NCI-H1417 treated with DMSO at 0.1 percent for 48 hours (cell line): ENCODE results near the gene STK32C.

ENCODE experiments used
- DNase-seq: peaks from one replicate; lab custom pipeline; 2025; lab: John Stamatoyannopoulos, UW

The STK32C gene

GRCh38 chr10:132247943-132248342, 59.8 kb downstream of the STK32C start:
- DNase-seq = no peak

GRCh38 chr10:132246296-132246695, 61.5 kb downstream of the STK32C start:
- DNase-seq = no peak

DNA sequence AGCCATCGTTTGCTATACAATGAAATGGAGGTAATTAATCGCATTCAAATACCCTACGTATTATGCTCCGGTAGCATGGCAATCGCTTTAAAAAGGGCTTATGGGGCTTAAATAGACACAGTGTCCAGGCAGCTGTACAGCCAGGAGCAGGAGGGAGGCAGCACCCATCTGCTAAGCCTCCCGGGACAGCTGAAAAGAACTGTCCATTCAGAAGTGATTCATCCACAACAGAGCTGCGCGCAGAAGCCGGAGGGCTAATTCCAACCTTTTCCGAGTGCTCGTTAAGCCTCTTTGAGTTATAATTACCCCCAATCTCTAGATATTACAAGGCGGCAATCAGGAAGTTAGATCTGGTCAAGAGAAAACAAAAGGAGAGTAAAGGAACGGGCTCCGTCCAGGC, 62.7 kb downstream of the STK32C start:
- no peak for DNase-seq

DNA sequence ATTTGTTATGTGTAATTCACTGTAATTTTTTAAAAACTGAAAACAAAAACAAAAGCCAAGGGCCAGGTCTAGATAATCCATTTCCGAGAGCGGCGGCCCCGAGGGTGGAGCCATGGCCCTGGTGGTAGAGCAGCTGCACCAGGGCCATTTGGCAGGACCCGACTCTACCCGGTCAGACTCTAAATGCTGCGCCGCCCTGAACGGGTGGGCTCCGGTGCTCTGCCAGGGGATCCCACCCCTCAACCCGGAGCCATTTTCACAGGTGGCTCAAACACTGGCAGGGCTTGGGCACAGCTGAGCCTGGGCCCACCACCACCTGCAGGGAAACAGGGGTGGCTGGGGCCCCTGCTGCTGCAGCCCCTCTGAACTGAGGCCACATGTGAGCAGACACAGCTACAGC, 64.1 kb downstream of the STK32C start:
- no peak for DNase-seq

GRCh38 chr10:132243141-132243540, 64.6 kb downstream of the STK32C start:
- no peak for DNase-seq

DNA sequence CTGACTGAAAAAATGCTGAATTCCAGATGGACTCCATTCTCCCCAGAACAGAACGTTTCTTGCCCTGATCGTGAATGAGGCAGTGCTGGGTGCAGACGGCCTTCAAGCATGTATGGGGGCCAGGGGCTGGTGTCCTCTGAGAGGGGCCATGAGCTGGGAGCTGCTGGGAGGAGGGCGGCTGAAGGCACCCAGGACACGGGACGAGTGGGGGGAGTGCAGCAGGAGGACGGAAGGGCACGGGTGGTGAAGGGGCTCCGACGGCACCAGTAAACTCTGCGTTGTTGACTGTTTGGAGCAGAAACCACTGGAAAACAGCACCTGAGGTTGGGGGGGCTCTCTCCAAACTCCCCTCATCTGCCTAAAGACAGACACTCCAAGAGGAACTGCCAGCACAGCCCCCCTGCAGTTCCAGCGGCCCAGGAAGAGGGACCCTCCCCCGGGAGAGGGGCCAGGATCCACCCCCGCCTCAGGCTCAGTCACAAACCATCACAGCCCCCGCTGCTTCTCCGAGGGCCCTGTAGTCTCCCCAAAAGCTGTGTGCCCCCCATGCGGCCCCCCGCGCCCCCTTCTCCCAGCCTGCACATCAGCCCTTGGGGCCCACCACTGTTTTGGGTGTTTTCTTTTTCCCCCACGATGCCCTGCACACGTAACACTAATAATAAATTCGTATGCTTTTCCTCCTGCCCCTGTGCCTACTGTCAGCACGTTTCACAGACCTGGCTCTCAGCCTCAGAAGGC, 65.5 kb downstream of the STK32C start:
- DNase-seq = no peak

GRCh38 chr10:132241496-132241895, 66.3 kb downstream of the STK32C start:
- DNase-seq = no peak

DNA sequence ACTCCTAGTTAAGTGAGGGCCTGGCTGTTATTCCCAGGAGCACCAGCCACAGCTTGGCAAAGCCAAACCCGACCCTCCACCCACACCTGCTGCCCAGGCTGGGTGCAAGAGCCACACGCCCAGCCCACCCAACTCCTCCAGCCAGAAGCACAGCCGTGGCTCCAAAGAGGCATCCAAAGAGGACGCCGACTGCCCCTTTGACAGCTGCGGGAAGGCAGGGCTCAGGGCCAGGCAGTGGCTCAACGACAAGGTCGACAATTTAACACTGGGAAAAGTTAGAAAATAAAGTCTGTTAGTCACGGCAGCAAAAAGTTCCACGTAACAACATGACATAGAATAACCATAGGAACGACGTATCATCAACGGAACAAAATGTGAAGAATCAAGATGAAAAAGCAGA, 66.7 kb downstream of the STK32C start:
- no peak for DNase-seq

DNA sequence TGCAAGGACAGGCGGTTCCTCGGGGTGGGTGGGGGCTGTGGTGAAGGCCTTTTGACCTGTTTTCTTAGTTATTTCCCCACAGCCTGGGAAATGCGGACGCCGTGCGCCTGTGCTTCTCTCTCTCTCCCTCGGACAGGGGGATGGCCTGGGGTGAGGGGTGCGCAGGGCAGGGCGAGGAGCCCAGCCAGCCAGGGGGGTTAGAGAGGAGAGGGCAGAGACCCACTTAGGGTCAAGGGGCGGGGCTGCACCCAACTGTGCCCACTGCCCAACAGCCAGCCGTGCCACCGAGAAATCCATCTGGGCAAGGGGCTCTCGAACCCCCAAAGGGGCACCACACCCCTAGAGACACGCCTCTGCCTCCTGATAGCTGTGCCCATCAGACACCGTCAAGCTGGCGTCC, 67.2 kb downstream of the STK32C start:
- no peak for DNase-seq

GRCh38 chr10:132240156-132240555, 67.6 kb downstream of the STK32C start:
- DNase-seq = no peak

DNA sequence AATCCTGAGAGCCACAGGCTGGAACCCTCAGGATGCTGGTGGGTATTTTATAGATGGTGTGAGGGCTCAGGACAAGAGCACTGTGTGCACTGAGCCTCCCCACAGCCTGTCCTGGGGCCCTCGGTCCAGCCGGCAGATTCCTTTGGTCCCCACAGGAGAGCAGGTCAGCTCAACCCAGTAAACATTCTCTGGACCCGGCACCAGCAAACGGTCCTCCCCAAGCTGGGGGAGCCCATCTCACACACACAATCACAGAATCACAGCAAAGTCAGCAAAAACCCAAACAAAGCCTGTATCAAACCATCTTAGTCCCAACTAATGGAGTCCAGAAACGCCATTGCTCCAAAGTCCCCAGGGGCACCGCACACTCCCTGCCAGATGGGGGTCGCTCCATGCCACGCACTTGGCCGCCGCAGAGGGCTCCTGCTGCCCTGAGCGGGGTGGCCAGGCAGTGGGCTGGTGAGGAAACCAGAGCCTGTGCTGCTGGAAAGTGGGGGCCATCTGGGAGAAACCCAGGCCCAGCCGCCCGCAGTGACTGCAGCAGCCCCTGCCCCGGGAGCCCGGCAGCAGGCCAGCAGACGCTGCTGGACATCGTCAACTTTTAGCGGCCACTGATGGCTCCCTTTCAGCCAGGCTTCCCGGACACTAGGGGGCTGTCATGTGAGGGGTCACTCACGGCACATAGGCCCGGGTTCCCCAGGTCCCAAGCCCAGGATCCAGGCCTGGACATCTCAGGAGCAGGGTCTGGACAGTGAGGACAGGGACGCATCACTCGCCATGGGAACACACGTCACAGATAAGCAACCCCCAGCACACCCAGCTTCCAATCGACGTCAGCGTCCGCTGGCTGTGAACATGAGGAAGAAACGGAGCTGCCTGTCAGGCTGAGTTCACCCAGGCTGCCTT, 68.4 kb downstream of the STK32C start:
- no peak for DNase-seq

DNA sequence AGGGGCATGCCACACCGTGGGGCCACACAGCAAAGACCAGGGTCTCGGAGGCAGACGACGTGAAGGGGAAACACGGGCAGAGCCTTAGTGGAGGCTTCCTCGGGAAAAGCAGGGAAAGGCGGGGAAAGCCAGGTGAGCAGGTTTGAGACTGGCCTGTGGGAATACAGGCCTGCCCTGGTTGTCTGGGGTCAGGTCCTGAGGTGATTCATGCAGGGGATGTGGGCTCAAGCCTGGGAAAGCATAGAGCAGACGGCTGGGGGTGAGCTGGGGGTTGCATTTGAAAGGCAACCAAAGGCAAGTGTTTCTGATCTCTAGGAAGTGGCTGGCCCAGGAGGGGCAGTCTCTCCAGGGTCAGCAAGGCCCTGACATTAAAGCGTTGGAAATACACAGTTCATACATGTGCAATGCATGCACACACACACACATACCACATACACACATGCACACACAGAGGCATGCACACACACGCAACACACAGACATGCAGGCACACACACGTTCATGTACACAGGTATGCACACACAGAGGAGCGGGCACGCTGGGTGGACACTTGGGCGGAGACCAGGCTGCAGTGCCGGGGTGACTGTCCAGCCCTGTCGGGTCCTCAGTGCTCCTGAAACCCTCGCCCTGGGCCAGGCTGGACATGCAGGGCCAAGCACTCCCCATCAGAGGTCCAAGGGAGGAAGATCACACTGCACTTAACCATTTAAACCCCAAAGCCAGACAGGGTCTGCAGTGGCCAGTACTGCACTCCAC, 69.2 kb downstream of the STK32C start:
- DNase-seq = no peak

- no peak for DNase-seq
Measured at GRCh38 chr10:132237871-132238270, 69.9 kb downstream of the STK32C start.

- no peak for DNase-seq
Measured at GRCh38 chr10:132237396-132237795, 70.4 kb downstream of the STK32C start.

DNA sequence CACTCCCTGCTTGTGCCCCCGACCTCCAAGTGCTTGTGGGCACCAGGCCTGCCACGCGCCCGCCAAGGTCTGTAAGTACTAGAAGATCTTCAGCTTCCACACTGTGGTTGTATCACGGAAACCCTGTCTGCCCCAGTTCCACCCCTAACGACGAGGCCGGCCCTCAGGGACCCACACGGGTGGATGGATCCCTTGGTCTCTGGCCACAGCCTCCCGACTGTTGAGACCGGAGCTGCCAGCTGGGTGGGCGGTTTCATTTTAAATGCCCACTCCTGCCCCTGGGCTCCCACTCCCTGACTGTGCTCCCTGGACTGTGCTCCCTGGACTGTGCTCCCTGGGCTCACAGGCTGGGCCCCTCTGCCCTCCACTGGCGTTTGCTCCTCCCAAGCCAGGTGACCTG, 70.9 kb downstream of the STK32C start:
- no peak for DNase-seq

GRCh38 chr10:132236161-132236560, 71.6 kb downstream of the STK32C start:
- no peak for DNase-seq

- DNase-seq = no peak
Measured at GRCh38 chr10:132234860-132235259, 72.9 kb downstream of the STK32C start.

DNA sequence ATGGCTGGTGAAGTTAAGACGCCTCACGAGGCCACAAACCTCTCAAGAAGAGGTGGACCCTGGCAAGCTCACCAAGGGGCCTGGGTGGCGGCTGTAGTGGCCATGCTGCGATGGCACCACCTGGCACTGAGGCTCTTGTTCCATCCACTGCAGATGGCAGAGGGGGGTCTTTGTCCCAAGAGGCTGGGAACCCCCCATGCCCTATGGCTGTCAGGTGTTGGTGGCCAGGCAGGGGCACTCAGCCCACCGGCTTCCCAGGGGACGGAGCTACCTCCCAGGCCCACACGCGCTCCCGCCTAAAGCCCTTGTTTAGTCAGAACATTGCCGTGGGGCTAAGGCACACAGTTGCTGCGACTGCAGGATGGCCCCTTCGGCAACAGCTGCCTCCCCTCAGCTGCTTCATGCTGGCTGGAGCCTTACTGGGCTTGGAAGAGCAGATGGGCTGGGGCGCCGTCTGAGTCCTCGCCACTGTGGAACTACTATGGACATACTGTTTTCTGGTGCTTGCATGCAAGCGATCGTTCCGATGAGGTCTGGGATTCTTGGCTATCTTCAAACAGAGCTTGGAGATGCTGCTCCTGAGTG, 74.2 kb downstream of the STK32C start:
- DNase-seq = no peak

GRCh38 chr10:132232981-132233380, 74.8 kb downstream of the STK32C start:
- no peak for DNase-seq

GRCh38 chr10:132232023-132232951, 75.5 kb downstream of the STK32C start:
- DNase-seq = peak; percentile 22

GRCh38 chr10:132231656-132232022, 76.1 kb downstream of the STK32C start:
- DNase-seq = no peak
